NCI-H2171 treated with DMSO at 0.1 percent for 48 hours (cell line): ENCODE data around the gene QRICH2.
"Not testable (repeated sequence)": the region's sequence is repeated elsewhere in the genome, so short reads cannot be mapped to it uniquely, and the experiment has no call there.

Experiments used
- DNase-seq: peaks from one replicate; lab custom pipeline; 2025; lab: John Stamatoyannopoulos, UW

Gene QRICH2

DNA sequence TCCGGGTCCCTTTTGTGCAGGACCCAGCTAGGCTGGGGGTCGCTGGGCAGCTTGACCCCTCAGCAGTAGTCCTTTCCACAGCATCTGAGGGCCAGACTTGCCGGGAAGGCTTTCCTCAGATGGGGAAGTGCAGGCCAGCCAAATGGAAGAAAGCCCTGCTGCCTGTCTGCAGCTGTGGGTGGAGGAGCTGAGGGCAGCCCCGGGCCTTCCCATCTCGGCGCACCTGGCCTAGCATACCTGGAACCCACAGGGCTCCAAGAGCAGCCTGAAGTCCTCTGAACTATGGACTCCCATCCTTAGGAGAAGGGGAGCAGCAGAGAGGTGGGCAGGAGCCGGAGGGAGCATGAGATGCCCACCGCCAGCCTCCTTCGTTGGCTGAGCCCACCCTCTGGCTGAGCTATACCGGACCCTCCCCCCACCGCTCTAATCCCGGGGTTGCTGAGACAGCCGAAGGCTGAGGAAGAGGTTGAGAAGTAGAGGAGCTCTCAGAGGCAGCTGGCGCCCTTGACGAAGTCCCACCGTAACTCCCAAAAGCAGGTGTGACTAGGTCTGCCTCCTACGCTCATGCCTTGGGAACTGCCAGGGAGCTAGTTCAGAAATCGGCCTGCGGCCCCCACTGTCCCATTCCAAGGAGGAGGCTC, 29.7 kb downstream of the QRICH2 start:
- no peak for DNase-seq

DNA sequence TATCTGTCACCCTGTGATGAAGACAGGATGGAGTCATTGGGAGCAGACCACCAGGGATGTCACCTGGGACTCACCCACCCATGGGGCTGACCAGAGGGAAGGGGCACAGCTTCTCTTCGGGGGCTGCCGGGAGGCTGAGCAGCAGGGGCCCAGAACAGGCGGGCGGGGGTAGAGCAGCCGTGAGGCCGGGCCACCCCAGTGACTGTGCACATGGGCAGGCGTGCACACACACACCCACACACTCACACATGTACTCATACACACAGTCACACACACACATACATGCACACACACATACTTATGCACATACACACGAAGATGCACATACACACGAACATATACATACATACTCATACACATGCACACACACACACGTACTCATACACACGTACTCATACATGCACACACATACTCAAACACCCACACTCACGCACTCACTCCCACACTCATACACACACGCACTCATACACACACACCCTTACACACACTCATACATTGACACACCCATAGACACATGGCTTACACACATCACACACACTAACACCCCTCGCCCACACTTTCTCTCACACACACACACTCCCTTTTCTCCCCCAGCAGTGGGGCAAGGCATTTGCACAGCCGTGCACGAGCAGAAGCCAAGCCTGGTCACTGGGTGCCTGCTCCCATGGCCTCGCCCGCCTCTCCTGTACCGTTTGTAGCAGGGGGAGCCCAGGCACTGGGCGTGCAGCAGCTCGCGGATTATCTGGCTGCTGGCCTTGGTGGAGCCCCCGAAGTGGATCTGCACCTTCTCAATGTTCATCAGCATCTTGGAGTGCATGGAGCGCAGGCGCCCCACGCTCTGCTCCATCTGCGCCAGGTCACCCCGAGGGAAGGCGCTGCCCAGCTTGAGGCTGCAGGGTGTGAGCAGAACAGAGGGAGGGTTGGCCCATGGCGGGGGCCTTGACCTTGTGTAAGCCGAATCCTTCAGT, 30.5 kb downstream of the QRICH2 start:
- no peak for DNase-seq

DNA sequence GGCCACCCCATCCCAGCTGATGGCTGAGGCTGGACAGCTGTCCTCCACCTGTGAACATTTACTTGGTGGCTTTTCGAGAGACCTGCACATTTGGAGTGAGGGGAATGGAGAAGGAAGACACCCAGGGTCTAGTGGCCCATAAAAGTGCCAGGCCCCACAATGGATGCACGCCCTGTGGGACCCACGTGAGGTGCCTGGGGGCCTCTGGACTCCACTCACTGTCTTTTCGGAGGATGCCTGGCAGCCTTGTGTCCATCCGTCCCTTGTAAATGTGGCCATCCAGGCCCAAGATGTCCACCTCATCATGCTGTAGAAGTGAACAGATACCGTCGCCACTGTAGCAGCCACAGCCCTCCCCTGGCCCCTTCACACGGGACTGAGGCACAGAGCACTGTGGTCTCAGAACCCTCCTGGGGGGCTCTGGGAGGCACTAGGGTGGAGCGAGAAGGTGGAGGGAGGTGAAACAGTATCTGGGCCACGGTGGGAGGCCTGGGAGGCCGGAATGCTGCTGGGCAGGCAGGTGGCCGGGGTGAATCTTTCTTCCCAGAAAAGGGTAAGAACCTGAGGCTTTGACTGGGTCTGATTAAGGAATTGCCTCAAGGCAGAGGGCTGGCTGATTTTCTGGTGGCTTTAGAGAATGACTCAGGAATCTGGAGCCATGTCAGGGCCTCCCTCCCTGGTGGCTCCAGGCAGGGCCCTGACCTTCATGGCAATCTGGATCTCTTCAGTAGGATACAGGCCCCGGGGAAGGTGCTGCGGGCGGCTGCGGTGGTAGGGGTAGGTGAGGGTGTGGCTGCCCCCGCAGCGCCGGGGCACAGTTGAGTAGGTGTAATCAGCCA, 31.4 kb downstream of the QRICH2 start:
- no peak for DNase-seq

DNA sequence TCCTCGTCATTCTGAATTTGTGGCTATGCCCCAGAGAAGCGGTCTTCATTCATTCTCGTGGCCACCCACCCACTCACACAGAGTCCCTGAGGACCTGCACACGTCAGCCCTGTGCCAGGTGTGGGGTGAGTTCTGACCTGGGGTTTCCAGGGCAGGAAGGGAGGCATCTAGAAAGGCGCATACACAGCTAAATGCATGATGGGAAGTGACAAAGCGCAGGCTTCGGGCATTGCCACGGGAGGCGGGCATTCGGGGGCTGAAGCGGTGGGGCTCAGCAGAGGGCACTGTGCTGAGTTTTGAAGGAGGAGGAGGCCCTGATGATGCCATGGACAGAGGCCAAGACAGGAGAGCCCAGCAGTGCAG, 32.0 kb downstream of the QRICH2 start:
- DNase-seq = no peak

DNA sequence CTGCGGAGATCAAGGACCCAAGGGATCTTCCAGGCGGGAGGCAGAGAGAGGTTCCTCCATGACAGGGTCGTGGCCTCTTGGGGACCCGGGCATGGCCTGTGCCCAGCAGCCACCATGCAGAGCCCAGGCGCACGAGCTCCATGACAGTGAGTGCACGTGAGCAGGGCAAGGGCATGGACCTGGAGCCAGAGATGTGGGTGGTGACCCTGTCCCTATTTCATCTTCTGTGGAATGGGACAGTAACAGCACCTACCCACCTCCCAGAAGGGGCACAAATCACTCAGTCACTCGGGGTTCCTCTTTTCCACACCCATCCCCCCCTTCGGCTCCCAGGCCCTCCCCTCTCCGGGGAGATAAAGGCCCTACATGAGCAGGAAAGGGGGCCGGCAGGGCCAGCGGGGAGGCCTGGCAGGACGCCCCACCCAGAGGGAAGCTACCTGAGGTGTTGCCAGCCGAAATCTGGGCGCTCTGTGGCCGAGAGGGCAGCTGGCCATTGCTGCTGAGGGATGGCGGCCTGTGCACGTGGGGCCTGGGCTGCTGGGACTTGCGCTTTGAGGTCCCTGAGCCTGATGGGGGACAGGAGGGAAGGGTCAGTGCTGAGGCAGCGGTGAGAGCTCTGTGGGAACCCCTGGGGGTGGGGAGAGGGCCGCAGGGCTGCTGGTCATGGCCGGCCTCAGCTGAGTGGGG, 32.6 kb downstream of the QRICH2 start:
- DNase-seq = no peak

DNA sequence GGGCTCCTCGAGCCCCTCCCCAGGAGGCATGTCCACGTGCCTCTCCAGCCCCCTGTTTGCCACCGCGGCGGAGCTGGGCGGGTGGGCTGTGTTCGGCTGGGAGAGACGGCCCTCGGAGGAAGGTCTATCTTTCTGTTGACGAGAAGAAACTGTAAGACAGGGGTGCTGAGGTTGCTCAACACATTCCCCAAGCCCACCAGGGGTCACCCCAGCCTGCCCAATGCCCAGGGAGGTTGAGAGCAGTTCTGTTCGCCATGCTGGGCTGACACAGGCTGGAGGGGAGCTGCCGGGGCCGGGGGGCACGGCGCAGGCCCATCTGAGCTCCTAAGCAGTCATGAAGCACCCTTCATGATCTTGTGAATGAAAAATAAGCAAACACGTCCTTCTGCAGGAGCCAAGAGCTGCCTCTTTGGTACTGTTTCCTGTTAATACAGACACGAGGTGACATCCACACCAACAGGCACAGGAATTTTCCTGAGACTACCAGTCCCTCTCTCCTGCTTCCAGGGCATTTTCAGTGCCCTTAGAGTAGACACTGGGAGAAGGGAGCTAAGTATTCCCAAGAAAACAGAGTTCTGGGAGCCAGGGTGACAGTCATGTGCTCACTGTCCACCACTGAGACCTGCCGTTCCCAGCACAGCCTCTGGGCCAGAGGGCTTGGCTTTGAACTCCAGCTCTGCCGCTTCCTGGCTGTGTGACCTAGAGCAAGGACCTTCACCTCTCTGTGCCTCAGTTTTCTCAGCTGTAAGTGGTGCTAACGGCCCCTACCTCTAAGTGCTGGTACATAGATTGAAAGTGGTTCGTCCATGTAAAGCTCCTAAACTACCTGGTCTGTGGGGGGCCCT, 33.7 kb downstream of the QRICH2 start:
- DNase-seq = no peak

DNA sequence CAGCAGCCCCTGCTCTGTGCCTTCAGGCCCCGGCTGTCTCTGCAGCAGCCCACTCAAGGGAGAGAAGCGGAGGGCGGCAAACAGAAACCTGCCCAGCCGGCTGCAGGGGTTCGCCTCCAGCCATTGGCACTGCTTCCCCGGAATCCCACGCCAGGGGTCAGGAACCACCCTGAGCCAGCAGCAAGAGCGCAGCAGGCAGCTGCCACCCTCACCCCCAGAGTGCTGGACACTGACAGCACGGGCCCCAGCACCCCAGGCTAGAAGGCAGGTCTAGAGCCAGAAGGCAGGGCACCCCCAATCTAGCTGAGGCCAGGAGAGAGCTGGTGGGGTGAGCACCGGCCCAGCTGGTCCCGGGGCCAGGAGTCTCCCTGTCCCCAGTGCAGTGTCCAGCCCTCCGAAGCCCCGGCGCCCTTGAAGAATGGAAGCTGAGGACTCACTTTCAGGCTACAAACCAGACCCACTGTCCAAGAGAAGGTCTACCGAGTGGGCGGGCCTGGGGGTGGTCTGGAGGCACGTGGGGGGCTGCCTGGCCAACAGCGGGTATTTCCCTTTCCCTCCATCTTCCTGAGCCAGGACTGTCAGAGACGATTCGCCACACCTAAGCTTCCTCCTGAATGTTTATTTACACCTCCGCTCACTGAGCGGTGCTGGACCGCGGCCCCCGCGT, 34.5 kb downstream of the QRICH2 start:
- DNase-seq = no peak

DNA sequence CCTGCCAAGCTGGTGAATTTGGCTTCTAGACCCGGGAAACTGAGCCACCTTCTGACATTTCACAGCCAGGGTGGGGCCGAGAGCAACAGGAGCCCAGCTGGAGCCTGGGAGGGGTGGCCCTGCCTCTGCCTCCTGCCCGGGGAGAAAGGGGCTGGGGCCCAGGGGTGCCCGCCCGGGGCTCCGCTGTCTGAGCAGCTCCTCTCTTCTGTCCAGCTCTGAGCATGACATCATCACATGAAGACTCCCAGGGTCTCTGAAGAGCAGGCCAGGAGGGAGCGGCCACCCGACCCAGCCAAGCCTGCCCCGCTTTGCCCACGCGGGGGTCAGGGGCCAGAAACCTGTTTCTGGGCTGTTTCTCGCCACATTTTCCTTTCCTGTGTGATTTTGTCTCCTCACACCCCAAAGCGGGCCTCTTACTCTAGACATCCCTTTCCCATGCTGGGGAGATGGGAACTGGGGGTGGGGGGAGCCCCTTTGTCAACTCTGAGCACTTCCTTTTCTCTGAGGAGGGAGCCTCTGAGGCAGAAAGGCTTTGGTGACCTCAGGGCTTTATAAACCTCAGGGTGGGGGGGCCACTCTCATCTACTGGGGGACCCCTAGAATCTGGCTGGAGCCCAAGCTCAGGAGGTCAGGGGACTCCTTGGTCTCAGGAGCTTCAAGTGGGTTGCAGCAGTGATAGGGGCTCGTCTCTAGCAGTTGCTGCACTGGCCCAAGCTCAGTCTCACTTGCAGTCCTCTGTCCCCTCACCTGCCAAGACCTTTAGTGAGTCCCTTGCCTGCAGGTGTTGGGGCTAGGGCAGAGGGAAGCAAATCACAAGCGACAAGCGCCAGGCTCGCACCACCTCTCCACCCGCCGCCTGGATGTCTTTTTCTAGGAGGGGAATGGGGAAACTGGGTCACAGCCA, 35.3 kb downstream of the QRICH2 start:
- DNase-seq = no peak

DNA sequence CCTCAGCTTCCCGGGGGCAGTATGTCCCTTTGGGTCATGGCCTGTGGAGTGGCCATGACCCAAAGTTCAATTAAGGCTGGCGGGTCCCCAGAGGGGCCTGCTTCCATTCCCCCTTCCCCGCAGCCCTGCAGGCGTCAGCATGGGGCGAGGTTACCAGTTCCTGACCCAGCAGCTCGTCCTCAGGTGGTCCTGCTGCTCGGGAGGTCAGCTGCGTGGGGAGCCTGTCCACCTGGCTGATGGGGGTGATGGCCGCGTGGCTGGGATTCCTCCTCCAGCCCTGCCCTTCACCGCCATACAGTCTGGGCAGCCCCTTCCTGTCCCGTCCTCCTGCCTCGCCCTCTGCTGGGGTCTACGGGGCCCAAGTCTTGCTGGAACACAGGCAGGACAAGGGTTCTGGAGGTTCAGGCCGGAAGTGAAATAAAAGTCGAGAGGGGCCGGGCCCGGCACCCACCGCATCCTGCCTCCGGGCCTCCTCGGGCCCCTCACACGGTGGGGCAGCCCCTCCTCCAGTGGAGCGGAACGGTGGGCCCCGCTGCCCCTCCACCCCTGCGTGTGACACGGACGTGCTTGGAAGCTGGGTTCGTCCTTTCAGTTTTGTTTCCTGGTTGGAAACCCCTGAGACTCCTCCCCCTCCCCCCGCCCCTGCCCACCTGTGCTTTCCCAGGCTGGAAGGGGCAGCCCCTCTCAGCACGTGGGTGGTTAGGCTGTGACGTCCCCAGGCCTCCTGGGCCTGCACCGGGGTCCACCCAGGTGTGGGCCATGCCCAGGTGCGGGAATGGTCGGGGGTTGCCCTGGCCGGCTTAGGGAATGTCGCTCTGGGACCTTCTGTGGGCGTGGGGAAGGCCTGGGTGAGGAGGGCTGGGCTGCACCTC, 36.2 kb downstream of the QRICH2 start:
- DNase-seq = peak; percentile 31

DNA sequence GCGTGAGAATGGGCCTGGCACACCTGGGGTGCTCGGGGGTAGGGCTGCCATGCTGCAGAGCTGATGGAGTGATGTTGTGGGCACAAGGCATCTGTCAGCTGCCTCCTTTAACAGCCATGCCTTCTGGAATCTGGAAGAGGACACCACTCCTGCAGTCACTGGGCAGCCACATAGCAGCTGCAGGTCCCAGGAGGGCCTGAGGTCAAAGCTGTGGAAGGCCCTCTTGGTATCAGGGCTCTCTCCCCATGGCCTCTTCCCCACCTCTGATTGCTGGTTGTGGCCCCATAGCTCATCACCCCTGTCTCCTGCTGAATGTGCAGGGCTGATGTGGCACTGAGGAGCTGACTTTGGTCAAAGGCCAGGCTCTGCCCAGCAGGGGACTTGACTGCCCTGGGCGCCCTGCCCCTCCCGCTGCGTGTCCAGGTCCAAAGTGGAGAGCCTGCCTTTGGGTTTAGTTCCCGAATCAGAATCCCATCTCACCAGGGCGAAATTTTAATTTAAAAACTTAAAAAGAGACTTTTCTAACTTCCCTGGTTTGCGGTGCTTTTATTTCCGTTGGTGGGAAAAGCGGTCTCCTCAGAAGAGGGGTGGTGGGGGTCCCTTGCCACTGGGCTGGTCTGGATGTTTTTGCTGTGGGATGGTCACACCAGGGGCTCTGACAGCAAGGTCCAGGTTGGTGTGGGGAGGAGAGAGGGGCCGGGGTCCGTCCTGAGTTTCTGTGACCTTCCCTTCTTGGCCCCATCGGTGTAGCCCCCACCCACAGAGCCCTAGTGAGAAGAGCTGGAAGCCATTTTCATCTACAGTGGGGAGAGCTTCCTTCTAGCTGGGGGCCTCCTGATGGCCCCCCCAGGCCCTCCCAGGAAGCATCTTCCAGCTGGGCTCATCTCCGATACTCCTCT, 37.1 kb downstream of the QRICH2 start:
- no peak for DNase-seq

DNA sequence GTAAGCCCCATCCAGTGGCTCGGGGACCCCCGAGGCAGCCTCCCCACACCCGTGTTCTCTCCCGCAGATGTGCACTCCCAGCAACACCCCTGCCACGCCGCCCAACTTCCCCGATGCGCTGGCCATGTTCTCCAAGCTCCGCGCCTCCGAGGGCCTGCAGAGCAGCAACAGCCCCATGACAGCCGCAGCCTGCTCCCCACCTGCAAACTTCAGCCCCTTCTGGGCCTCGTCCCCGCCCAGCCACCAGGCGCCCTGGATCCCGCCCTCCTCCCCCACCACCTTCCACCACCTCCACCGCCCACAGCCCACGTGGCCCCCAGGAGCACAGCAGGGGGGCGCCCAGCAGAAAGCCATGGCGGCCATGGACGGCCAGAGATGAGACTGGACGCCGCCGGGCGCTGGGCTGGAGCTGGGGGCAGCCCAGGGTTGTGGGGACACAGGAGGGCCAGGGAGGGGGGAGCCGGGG, 37.9 kb downstream of the QRICH2 start:
- no peak for DNase-seq

DNA sequence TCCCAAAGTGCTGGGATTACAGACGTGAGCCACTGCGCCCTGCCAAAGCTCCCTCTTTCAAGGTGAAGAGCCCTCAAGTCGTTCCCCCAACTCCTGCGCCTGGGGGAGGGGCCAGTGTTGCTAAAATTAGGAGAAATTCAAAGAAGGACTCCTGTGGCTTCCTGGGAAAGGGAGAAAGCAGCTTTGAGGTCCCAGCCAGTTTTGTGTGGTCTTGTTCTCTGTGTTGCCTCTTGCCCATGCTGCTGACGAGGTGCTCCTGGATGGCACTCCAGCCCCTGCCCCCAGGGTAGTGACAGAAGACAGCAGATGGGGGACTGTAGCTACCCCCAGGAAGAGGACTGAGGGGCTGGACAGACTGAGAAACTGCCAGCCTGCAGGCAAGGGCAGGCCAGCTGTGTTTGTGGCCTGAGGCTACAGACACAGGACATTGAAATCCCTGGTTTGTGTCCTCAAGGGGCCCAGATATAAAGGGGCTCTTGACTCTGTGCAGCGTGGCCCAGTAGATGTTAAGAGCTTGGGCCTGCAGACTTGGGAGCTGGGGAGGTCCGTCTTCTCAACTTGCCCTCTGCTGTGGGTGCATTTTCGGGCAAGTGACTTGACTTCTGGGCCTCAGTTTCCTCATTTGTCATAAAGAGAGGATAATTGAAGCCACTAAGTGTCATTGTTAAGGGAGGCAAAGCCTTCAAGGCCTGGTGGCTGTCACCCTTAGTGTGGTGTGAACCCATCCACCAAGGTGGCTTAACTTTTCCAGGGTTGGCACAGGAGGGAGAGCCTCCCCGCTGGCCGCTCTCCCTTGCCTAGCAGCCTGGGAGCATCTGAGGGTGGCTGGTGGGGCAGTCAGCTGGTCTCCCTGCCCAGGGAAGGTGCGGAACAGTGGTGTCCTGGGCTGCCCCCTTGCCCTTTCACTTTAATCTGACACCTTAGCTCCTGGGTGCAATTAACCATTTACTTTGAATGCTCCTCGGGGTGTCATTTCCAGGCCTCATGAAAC, 38.8 kb downstream of the QRICH2 start:
- no peak for DNase-seq

DNA sequence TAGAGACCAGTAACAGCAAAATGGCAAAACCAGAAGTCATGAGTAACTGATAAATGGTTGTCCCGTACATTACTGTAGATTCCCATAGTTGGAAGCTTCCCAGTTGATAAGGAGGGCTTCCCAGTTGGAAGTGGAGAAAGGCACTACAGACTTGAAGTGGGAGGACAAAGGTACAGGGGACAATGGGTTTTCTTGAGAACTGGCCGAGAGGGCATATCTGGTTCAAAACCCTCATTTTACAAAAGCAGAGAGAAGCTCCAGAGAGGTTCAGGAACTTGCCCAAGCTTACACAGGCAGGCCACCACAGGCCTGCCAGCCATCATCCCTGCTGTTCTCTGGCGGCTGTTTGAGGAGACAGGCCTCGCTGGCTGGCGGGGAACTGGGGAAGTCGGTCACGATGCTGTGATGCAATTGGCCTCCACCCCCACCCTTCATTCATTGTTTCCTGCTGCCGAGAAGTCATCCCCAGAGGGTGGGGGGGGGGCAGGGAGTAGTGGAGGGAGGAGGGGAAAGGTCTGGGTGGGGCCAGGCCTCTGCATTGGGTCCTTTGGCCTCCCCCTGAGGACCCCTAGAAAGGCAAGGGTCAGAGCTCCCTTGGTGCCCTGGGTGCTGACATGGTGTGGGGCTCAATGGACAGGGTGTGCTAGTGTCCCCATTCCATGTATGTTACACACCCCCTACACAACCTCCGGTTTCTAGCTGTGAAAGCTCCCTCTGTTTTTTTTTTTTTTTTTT, 39.9 kb downstream of the QRICH2 start:
- DNase-seq = no peak

DNA sequence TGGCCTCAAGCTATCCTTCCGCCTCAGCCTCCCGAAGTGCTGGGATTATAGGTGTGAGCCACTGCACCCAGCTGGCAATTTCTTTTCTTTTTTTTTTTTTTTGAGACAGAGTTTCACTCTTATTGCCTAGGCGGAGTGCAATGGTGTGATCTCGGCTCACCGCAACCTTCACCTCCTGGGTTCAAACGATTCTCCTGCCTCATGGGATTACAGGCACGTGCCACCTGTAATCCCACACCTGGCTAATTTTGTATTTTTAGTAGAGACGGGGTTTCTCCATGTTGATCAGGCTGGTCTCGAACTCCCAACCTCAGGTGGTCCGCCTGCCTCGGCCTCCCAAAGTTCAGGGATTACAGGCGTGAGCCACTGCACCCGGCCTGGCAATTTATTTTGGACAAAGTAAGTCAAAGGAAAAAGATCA, 40.5 kb downstream of the QRICH2 start:
- not testable (repeated sequence) for DNase-seq

DNA sequence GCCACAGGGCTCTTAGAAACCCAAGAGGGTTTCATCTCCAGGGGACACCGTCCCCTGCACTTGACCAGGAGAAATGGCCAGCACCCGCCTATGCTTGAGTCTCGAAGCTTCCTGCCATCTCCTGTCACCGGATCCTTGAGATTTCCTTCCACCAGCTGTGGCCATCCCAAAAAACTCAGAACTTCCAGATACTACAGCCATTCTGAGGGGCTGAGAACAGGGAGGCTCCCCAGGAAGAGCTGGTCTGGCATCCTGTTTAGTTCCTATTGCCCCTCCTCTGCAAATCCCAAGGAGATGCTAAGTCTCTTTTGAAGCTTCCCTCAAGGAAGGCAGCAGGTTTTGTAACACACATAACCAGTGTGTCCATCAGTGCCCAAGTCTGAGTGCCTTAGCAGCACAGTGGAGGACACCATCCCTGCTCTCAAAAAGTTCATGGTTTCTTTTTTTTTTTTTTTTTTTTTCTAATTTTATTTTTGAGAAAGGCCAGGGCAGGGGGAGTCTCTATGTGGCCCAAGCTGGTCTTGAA, 41.0 kb downstream of the QRICH2 start:
- no peak for DNase-seq
